Parathyroid adenoma (tissue), 2 donors: ENCODE results near the gene TNS4.

ENCODE experiments used
- H2AFZ ChIP-seq: fragments of 300-600 bp; sonication (generic); one replicate; pipeline ENCODE4 v1.7.0; 2017; ENCODE audit warnings: antibody characterized with exemption, mild to moderate bottlenecking
- H3K27ac ChIP-seq: fragments of 300-600 bp; sonication (generic); one replicate; pipeline ENCODE4 v1.7.0; 2017
- H3K27me3 ChIP-seq: fragments of 300-600 bp; sonication (generic); one replicate; pipeline ENCODE4 v1.7.0; 2017; ENCODE audit warnings: low read length; ENCODE audit not compliant: control insufficient read depth, insufficient read depth
- H3K36me3 ChIP-seq: fragments of 300-600 bp; sonication (generic); one replicate; pipeline ENCODE4 v1.7.0; 2017; ENCODE audit warnings: low read length; ENCODE audit not compliant: control insufficient read depth, insufficient read depth
- H3K4me1 ChIP-seq: fragments of 300-600 bp; sonication (generic); one replicate; pipeline ENCODE4 v1.7.0; 2017; ENCODE audit warnings: control low read depth
- H3K4me2 ChIP-seq: fragments of 300-600 bp; sonication (generic); one replicate; pipeline ENCODE4 v1.7.0; 2017; ENCODE audit warnings: low read length
- H3K4me3 ChIP-seq: fragments of 300-600 bp; sonication (generic); one replicate; pipeline ENCODE4 v1.7.0; 2017; ENCODE audit warnings: low read depth, low read length
- H3K79me2 ChIP-seq: fragments of 300-600 bp; sonication (generic); one replicate; pipeline ENCODE4 v1.7.0; 2017; ENCODE audit warnings: control low read depth
- H3K9ac ChIP-seq: fragments of 300-600 bp; sonication (generic); one replicate; pipeline ENCODE4 v1.7.0; 2017; ENCODE audit warnings: mild to moderate bottlenecking
- H3K9me3 ChIP-seq: fragments of 300-600 bp; sonication (generic); one replicate; pipeline ENCODE4 v1.7.0; 2017; ENCODE audit warnings: low read length; ENCODE audit not compliant: control insufficient read depth
- CTCF ChIP-seq: fragments of 300-600 bp; sonication (generic); IDR thresholded peaks from one replicate; pipeline ENCODE4 v1.7.0; 2017; ENCODE audit warnings: antibody characterized with exemption, mild to moderate bottlenecking
- donor health status: primary hyperparathyroidism.

The TNS4 gene

GRCh38 chr17:40459636-40460603, 41.5 kb downstream of the TNS4 start:
- Histone ChIP-seq H3K36me3 (no peaks in the 10 kb centered on the region), H3K27me3 (no peaks in the 10 kb centered on the region), H3K9me3 (no peaks in the 10 kb centered on the region), H3K79me2 (no peaks in the 10 kb centered on the region), H3K4me1 (no peaks in the 10 kb centered on the region), H3K27ac (no peak overlapping the region), H2AFZ (no peak overlapping the region), H3K4me3 (no peak overlapping the region), H3K4me2 (no peak overlapping the region), H3K9ac (no peak overlapping the region)
- TF ChIP-seq CTCF: no peak

GRCh38 chr17:40458851-40459482, 42.5 kb downstream of the TNS4 start:
- H2AFZ ChIP-seq: no peak overlapping the region
- no peaks in the 10 kb centered on the region for H3K27me3 ChIP-seq
- no peak for TF ChIP-seq CTCF
- H3K9ac ChIP-seq: no peak overlapping the region
- H3K4me3 ChIP-seq: no peak overlapping the region
- H3K4me1 ChIP-seq: no peaks in the 10 kb centered on the region
- no peak overlapping the region for H3K4me2 ChIP-seq
- H3K36me3 ChIP-seq: no peaks in the 10 kb centered on the region
- no peaks in the 10 kb centered on the region for H3K79me2 ChIP-seq
- no peak overlapping the region for H3K27ac ChIP-seq
- H3K9me3 ChIP-seq: no peaks in the 10 kb centered on the region

- TF ChIP-seq CTCF: no peak
- H3K4me2 ChIP-seq: no peak overlapping the region
- H3K27me3 ChIP-seq: no peaks in the 10 kb centered on the region
- H3K27ac ChIP-seq: no peak overlapping the region
- H3K4me1 ChIP-seq: no peaks in the 10 kb centered on the region
- H3K9me3 ChIP-seq: no peaks in the 10 kb centered on the region
- H3K36me3 ChIP-seq: no peaks in the 10 kb centered on the region
- H2AFZ ChIP-seq: no peak overlapping the region
- H3K4me3 ChIP-seq: no peak overlapping the region
- H3K9ac ChIP-seq: no peak overlapping the region
- no peaks in the 10 kb centered on the region for H3K79me2 ChIP-seq
These were observed 43.2 kb downstream of the TNS4 start for GRCh38 chr17:40457964-40458791.

- H3K4me1 ChIP-seq: no peaks in the 10 kb centered on the region
- H3K27ac ChIP-seq: no peak overlapping the region
- H3K36me3 ChIP-seq: no peaks in the 10 kb centered on the region
- no peak overlapping the region for H2AFZ ChIP-seq
- no peak overlapping the region for H3K4me3 ChIP-seq
- H3K27me3 ChIP-seq: no peaks in the 10 kb centered on the region
- no peak overlapping the region for H3K9ac ChIP-seq
- no peak overlapping the region for H3K4me2 ChIP-seq
- no peaks in the 10 kb centered on the region for H3K9me3 ChIP-seq
- H3K79me2 ChIP-seq: no peaks in the 10 kb centered on the region
- TF ChIP-seq CTCF: no peak
These were observed 44.1 kb downstream of the TNS4 start for GRCh38 chr17:40457369-40457768.
